HG02642 (cell line): Measurements from ENCODE around the gene GATA1.
A peak's percentile ranks its signal among the peaks of the same experiment; 100 is the strongest.

Experiments used
- ATAC-seq: cut with Tn5 transposase; IDR thresholded peaks from one replicate; pipeline ENCODE4 v1.9.1; 2021; ENCODE audit warnings: mild to moderate bottlenecking; ENCODE audit not compliant: unreplicated experiment, poor library complexity

Gene GATA1

DNA sequence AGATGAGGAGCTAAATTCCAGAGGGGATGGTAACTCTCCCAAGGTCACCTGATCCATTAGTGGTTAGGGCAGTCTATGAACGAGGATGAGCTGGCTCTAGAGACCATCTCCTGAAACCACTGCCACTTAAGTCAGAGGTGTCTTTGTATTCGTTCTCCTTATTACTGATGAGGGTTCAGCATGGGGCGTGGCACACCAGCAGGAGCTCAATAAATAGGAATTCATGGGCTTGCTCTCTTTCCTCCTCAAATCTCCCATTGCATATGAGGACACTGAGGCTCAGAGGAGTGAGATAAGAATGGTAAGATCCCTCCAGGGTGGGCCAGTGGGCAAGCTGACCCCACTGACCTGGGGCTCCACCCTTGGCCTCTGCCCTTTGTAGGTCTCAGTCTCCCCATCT is 1.7 kb upstream of the GATA1 start:
- no peak for ATAC-seq

DNA sequence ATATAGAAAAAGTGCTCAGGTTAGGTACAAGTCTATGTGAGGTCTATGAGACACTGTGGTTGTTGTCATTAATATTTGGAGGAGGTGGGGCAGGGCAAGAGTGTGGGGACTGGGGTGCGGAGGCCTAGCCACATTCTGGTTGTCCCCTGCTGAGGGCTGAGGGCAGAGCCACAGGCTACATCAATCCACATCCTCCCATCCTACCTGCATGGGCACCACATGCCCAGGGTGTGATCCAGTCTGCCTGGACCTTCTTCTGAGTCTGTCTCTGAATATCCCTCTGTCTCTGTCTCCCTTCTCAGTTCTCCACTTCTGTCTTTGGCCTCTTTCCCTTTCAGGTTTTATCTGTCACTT is 1.2 kb upstream of the GATA1 start:
- no peak for ATAC-seq

DNA sequence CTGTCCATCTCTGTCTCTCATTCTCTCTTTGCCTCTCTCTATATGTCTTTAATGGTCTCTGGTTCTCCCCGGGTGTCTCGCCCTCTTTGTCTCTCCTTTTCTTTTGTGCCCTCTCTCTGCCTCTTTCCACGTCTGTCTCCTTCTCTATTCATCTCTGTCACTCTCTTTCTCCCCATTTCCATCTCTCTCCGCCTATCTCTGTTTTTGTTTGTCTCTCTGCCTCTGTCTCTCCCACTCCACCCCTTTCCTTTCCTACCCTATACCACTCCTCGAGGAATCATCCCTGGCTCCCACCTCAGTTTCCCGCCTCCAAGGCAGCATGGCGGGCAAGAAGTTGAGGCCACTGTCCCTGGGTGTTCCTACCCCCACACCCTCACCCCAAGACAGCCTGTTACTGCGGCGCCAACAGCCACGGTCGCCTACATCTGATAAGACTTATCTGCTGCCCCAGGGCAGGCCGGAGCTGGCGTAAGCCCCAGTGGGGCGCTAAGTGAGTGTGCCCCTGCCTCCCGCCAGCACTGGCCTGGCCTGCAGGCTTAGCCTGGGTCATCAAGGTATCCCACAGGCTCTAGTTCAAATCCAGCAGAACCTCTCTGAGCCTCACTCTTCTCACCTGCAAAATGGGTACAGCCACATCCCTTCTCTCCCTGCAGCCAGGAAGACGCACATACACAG is 713 bp upstream of the GATA1 start:
- ATAC-seq = no peak

DNA sequence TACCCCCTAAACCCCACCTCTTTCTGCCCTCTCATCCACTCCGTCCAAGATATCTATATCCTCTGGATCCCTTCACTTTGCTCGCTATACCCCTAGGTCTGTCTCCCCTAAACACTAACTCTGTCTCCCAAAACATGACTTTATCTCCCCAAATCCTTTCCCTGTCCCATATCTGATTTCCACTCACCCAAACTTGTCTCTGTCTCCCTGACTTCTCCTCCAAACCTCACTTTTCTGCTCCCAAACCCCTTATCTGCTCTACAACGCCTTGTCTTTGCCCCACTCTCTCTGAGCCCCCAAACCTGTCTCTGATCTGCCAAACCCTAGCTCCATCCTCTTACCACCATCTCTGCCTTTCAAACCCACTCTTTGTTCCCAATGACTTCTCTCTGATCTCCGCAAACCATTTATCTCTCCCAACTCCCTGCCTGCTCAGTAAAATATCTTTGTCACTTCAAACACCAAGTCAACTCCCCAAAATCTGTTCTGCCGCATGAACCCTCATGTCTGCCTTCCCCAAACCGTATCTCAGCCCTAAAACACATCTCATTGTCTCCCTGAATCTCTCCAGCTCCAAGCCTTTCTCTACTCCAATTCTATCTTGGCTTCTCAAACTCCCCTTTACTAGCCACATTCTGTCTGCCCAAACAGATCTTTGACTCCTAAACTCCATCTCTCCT is 575 bp downstream of the GATA1 start:
- ATAC-seq = no peak

DNA sequence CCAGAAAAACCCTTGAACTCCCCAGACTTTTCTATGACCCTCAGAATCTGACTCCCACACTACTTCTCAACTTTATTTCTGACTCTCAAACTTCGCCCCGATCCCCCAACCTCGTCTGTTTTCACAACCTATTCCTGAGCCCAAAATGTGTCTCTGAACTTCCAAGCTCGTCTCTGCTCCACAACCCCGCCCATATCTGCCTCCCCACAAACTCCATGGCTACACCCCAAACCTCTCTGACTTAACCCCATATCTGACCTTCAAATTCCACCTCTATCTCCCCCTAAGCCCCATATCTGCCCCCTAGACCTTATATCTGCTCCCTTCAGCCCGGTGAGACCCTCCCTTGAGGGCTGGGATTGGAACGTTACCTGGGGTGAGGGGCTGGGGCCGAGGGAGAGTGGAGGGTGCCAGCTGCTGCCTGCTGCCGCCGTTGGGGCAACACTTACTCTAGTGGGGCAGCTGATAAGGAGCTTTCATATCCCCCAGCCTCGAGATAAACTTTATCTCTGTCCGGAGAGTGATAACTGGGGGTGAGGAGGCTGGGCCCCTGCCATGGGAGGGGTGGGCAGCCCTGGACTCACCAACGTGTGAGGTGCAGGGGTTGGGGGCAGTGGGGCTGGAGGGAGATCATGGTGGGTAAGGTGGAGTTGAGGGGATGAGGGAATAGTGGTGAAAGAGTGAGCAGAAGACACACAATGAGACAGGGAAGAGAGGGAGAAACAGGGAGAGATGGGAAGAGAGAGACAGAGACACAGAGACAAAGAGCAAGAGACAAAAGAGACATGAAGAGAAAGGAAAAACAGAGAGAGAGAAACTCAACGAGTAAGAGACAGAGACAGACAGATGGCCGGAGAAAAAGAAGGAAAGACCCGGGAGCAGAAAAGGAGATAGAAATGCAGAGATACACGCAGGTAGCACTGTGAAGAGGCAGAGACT is 1.4 kb downstream of the GATA1 start:
- ATAC-seq = no peak

DNA sequence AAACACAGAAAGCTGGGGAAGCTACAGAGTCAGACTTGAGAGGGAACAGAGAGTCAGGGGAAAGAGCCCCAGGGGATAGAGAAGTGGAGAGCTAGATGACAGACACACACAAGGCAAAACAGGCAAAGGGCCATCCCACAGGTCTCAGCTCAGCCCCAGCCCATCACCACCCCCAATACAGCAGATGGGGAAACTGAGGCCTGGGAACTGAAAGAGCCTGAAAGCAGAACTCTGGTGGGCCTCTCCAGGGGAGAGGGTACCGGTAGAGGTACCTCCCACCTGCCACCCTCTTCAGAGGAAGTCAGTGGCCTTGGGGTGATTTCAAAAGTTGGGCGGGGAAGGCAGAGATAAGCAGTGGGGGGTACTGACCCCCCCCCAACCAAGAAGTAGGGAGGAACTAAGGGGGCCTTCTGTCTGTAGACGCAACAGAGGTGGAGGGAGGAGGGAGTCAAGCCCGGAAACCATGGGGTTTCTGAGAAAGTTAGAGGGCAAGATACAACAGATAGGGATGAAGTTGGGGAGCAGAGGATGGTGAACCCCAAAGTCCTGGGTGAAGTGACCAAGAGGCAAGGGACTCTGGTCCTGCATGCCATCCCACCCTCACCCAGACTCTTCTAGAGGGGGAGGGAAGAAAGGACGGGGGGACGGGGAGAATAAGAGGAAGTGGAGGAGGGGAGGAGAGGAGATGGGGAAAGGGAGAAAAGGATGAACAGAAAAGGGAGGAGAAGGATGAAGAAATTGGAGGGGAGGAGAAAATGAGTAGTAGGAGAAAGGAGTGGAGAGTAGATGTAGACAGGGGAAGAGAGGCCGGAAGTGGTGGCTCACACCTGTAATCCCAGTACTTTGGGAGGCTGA is 3.2 kb downstream of the GATA1 start:
- ATAC-seq = no peak

DNA sequence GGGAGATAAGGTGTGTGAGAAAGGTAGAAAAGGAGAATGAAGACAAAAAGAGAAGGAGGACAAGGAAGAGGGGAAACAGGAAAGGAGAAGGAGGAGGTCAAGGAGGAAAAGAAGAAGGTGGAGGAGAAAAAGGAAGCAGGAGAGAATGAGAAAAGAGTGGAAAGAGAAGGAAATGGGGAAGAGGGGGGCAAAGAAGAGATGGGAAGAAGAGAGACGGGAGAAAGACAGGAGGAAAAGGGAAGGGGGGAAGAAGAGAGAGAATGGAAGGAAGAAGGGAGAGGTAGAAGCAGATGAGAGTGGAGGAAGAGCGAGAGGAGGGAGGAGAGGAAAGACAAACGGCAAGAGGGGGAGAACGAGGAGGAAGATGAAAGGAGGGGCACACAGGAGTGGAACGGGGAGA is 4.1 kb downstream of the GATA1 start:
- no peak for ATAC-seq

DNA sequence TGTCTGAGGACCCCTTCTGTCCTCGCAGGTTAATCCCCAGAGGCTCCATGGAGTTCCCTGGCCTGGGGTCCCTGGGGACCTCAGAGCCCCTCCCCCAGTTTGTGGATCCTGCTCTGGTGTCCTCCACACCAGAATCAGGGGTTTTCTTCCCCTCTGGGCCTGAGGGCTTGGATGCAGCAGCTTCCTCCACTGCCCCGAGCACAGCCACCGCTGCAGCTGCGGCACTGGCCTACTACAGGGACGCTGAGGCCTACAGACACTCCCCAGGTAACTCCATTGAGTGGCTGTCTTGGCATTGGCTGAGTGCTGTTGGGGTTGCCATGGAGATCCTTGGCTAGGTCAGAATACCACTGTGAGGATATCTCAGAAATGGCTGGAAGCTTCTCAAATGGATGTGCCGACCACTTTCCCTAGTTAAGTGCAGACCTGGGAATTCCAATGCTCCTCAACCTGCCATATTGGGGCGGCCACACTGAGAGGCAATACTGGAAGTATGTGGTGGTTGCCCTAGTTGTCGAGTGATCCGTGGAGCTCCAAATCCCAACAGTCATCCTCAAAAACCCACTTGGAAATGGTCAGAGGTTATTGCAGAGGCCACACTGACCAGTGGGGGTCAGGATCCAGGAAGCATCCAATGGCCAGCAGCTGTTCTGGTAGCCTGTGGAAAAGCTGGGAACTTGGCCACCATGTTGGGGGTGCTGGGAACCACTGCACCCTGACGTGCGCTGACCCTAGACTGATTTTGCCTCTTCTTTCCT is 4.9 kb downstream of the GATA1 start:
- ATAC-seq = no peak

DNA sequence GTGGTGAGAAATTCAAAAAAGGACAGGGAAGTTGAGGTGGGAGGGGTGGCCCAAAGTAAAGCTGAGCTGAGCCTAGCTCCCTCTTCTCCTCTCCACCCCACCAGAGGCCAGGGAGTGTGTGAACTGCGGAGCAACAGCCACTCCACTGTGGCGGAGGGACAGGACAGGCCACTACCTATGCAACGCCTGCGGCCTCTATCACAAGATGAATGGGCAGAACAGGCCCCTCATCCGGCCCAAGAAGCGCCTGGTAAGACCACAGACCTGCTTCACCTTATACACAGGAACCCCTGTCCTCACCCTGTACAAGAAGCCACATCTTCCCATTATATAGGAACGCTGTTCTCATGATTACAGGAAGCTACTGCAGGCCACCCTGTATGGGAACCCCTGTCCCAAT is 5.8 kb downstream of the GATA1 start:
- ATAC-seq = no peak

DNA sequence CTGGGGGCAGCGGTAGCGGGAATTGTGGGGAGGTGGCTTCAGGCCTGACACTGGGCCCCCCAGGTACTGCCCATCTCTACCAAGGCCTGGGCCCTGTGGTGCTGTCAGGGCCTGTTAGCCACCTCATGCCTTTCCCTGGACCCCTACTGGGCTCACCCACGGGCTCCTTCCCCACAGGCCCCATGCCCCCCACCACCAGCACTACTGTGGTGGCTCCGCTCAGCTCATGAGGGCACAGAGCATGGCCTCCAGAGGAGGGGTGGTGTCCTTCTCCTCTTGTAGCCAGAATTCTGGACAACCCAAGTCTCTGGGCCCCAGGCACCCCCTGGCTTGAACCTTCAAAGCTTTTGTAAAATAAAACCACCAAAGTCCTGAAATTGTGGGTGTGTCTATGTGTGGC is 7.5 kb downstream of the GATA1 start:
- no peak for ATAC-seq

DNA sequence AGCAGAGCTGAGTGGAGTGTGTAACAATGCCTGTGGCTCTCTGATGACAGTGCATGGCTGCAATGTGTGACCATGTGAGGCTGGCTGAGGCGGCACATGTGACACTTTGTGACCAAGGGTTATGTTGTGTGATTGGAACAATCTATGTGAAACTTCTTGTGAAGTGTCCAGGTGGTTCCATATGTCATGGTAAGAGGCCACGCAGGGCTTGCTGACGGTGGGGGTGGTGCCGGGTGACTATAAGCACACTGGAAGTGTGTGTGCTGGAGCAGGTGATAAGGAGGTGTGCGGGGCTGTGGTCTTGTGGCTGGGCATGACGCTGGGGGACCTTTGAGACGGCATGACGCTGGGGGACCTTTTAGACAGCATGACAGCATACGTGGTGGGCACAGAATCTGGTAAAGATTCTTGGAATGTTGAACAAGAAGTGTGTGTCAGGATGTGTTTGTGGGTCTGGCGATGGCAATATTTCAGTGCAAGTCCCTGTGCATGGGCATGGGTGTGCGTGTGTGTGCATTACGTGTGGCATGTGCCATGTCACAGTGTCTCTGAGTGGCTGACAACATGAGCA is 8.0 kb downstream of the GATA1 start:
- ATAC-seq = no peak

DNA sequence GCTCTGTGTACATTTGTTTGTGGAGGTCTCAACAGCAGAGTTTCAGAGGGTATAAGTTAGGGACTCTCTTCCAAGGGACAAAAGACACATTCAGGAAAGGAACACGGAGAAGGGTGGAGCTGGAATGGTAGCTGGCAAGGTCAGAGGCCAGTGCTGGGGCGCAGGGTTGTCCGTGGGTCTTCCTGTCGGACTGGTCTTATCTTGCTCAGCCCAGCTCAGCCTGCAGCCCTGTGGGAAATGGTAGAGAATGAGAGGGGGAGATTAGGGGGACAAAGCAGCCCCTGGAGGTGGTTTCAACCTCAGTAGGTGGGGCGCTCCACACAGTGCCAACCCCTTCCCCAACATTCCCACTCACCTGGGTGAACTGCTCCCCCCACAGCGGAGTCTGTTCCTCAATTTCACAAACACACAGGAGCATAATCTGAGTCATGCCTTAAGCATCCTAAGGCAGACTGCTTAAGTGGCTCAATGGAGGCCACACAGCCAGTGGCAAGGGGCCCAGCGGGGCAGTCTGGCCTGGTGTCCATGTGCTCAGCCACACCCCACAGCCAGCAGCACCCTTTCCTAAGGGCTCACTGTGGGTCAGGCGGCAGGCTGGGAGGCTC is 8.6 kb downstream of the GATA1 start:
- no peak for ATAC-seq

DNA sequence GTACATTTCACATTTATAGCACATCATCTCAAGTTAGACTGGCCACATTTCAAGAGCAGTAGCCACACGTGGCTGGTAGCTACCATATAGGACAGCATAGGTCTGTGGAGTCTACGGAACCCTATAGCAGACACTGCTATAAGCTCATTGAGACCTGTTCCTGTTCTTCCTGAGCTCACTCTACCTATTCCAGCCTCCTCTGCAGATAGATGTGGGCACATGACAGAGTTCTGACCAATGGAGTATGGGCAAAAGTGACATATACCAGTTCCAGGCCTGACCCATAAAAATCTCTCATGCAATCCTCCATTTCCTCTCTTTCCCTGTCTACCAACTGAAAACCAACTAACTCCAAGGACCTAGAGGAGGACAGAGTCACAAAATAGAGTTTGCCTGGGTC is 11.9 kb downstream of the GATA1 start:
- no peak for ATAC-seq

DNA sequence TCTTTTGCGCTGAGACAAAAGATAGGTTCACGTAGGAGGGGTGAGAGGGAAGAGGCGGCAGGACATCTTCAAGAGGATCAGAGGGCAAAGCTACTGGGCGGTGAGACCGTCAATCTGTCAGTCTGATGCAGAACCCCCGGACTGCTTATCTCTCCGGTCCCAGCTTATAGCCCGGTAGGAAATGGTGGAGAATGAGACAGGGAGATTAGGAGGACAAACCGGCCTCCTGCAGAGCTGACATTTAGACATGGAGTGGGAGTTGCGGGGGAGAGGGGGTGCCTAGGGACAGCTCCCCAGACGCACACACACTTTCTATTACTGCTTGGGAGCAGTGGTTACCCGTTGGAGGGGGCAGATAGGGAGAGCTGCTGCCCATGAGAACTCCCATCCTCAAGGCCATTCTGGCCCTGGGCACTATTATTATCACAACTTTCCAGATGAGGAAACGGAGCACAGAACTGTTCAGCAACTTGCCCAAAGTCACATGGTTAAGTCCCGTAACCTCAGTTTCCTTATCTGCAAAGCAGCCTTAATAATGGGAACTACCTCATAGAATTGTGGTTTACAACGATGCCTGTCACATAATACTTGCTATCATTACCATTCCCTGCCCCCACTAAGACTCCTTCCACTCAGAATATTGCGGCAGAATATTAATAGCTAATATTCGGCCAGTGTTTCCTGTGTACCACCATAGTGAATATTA is 14.3 kb downstream of the GATA1 start:
- ATAC-seq = no peak

DNA sequence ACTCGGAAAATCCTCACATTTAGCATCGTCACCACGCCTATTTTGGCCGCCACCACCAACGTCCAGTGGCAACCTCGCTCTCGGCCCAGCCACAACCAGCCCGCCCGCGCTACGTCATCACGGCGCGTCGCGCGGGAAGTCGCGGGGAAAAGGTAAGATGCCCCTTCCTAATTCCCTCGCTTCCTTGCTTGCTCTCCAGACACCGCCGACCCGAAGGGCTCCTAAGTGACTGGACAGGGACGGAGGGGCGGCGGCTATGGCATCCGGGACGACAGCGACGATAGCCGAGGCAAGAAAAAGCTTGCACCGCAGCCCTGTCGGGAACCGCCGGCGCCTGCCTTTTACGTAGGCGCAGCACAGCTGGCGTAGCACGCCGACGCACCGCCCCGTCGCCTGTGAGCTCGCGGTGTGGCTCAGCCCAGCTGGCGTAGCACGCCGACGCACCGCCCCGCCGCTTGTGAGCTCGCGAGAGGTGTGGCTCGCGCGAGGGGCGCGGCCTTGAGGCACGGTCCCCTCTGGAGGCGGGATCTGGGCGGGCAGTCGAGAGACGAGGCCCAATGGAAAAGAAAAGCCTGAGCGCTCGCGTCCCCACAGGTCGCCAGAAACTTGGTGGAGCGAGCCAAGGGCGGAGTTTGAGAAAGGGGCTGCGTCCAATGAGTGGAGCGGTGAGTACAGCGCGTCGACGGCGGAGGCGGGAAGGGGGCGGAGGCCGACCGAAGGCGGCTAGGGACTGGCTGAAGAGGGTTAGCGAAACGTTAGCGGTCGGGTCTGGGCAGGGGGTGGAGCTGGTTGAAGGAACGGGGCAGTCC is 15.1 kb downstream of the GATA1 start, which contains the start of gene HDAC6:
HDAC6 (plus strand) TSS at position 788 of the 809 bp plus-strand sequence. CDS start 626 bp downstream, outside the sequence.
- ATAC-seq = peak; percentile 85

DNA sequence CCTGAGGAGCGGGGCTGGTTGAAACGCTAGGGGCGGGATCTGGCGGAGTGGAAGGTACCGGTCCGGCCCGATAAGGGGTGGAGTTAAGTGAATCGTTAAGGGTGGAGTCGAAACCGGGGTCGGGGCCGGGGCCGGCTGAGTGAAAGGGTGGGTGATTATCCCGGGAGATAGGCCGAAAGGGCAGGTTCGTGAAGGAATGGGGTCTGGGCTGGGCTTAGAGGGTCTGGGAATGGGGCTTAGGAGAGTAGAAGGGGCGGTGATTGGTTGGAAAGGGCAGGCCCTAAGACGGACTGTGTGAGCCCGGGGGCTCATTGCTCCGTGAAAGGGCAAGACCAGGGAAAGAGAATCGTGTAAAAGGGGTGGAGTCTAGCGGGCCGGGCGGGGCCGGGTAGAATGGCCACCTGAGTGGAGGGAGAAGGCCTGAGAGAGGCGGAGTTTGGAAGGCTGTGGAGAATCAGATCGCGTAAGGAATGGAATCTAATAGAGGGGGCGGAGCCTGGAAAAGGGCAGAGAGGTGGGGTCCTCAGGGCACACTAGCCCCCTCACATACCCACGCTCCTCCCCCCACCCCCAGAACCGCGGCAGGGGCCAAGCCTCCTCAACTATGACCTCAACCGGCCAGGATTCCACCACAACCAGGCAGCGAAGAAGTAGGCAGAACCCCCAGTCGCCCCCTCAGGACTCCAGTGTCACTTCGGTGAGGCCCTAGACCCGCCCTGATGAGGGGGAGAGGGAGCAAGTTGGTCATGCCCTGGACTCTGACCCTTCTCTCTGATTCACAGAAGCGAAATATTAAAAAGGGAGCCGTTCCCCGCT is 15.9 kb downstream of the GATA1 start:
- peak; percentile 47 for ATAC-seq

DNA sequence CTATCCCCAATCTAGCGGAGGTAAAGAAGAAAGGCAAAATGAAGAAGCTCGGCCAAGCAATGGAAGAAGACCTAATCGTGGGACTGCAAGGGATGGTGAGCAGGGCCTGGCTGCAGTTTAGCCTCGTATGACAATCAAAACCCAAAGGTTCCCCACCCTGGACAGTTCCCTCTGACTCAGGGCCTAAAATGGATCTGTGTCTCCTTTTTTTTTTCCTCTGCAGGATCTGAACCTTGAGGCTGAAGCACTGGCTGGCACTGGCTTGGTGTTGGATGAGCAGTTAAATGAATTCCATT is 16.5 kb downstream of the GATA1 start:
- ATAC-seq = no peak
